ENCODE data around the gene MPPED1.

GRCh38 chr22:43428005-43428485 is 16.2 kb downstream of the MPPED1 start:
- TF ChIP-seq CTCF (IDR thresholded peaks at IDR 0.05 in 8 of 11, conservative IDR thresholded peaks at IDR 0.05 in 3 of 11) = no peak
- no peak for TF ChIP-seq POLR2A (IDR thresholded peaks at IDR 0.05)
- no peak for TF ChIP-seq POLR2AphosphoS5 (IDR thresholded peaks at IDR 0.05)
